IMR-90 (cell line): Measurements from ENCODE around the gene SLAMF9. TPM values are rescaled to one million over a fixed set of nuclear protein-coding genes. Genes with fewer than 3 reads are reported as not detected.

Experiments
- ATAC-seq: fragments of 200-7000 bp; cut with Tn5 transposase; 2 replicates; pipeline ENCODE4 v1.9.1; 2020; ENCODE audit warnings: low read depth, mild to moderate bottlenecking, moderate library complexity
- BruUV-seq: library from RNA; stranded (reverse); fragments of 400-500 nt; replicated peaks from 2 replicates; lab custom pipeline; 2021; lab: Mats Ljungman, UMichigan
- CTCF ChIA-PET: fragments of 300-600 bp; formaldehyde crosslinking; extraction: SDS; loops from one replicate; lab custom pipeline; 2021; ENCODE audit warnings: antibody characterized with exemption; lab: Yijun Ruan, JAX
- POLR2A ChIA-PET: fragments of 300-600 bp; sonication (Branson Sonifier 250); formaldehyde crosslinking; loops from one replicate; lab custom pipeline; 2022; ENCODE audit warnings: antibody characterized with exemption; ENCODE audit not compliant: unreplicated experiment; lab: Charles Lee
- DNase-seq: peaks from one replicate; pipeline ENCODE4 v3.0.0; 2013
- H2AFZ ChIP-seq: replicated peaks from 2 replicates; pipeline ENCODE3; 2013; ENCODE audit warnings: low read length, mild to moderate bottlenecking; ENCODE audit not compliant: poor library complexity
- H2AK5ac ChIP-seq: 2 replicates; pipeline ENCODE4 v1.6.1; 2013; ENCODE audit warnings: low read depth, low read length, inconsistent platforms
- H2AK9ac ChIP-seq: replicated peaks from 2 replicates; pipeline ENCODE3; 2013; ENCODE audit warnings: mild to moderate bottlenecking, low read depth, low read length, moderate library complexity; ENCODE audit not compliant: poor library complexity
- H2BK120ac ChIP-seq: 2 replicates; pipeline ENCODE4 v1.6.1; 2013; ENCODE audit warnings: low read depth, low read length, inconsistent platforms
- H2BK15ac ChIP-seq: 3 replicates; pipeline ENCODE4 v1.6.1; 2013; ENCODE audit warnings: low read depth, low read length, inconsistent platforms
- H2BK20ac ChIP-seq: 2 replicates; pipeline ENCODE4 v1.6.1; 2013; ENCODE audit warnings: low read depth, mild to moderate bottlenecking, inconsistent platforms, low read length, moderate library complexity
- H2BK5ac ChIP-seq: 2 replicates; pipeline ENCODE4 v1.6.1; 2013; ENCODE audit warnings: mild to moderate bottlenecking, low read depth, low read length, inconsistent platforms; ENCODE audit not compliant: poor library complexity, severe bottlenecking
- H3K14ac ChIP-seq: replicated peaks from 2 replicates; pipeline ENCODE4 v1.6.1; 2013; ENCODE audit warnings: low read depth, low read length, inconsistent platforms
- H3K18ac ChIP-seq: 2 replicates; pipeline ENCODE4 v1.6.1; 2013; ENCODE audit warnings: low read depth, low read length, control low read depth
- H3K23ac ChIP-seq: 2 replicates; pipeline ENCODE4 v1.6.1; 2013; ENCODE audit warnings: low read depth, low read length, inconsistent platforms
- H3K27ac ChIP-seq: 2 replicates; pipeline ENCODE4 v1.5.1; 2013; ENCODE audit warnings: mild to moderate bottlenecking, control low read depth, low read length; ENCODE audit not compliant: insufficient read depth
- H3K27me3 ChIP-seq: 2 replicates; pipeline ENCODE4 v1.6.1; 2013; ENCODE audit warnings: low read length; ENCODE audit not compliant: control insufficient read depth, insufficient read depth
- H3K36me3 ChIP-seq: 2 replicates; pipeline ENCODE4 v1.6.1; 2013; ENCODE audit warnings: low read length, mixed read lengths; ENCODE audit not compliant: control insufficient read depth, insufficient read depth
- H3K4ac ChIP-seq: 2 replicates; pipeline ENCODE4 v1.6.1; 2013; ENCODE audit warnings: low read depth, low read length, inconsistent platforms
- H3K4me1 ChIP-seq: 2 replicates; pipeline ENCODE4 v1.6.1; 2013; ENCODE audit warnings: low read length, mixed read lengths; ENCODE audit not compliant: control insufficient read depth, insufficient read depth
- H3K4me2 ChIP-seq: 2 replicates; pipeline ENCODE4 v1.6.1; 2013; ENCODE audit warnings: low read depth, mild to moderate bottlenecking, control low read depth, low read length, moderate library complexity
- H3K4me3 ChIP-seq: 2 replicates; pipeline ENCODE4 v1.5.1; 2013; ENCODE audit warnings: low read depth, mild to moderate bottlenecking, control low read depth, low read length, moderate library complexity; ENCODE audit not compliant: insufficient read depth
- H3K56ac ChIP-seq: 2 replicates; pipeline ENCODE4 v1.6.1; 2013; ENCODE audit warnings: low read length, inconsistent platforms; ENCODE audit not compliant: insufficient read depth; ENCODE audit errors: extremely low read depth
- H3K79me1 ChIP-seq, 2 experiments: 2 replicates each; pipeline ENCODE4 v1.6.1; 2013; ENCODE audit warnings: low read length in 2 of 2, inconsistent platforms in 1 of 2, low read depth in 1 of 2
- H3K9ac ChIP-seq: 2 replicates; pipeline ENCODE4 v1.6.1; 2013; ENCODE audit warnings: low read depth, low read length, control low read depth
- H3K9me1 ChIP-seq: 2 replicates; pipeline ENCODE4 v1.6.1; 2013; ENCODE audit warnings: low read length, inconsistent platforms; ENCODE audit not compliant: insufficient read depth
- H3K9me3 ChIP-seq: 2 replicates; pipeline ENCODE4 v1.6.1; 2013; ENCODE audit warnings: low read length; ENCODE audit not compliant: control insufficient read depth, insufficient read depth
- H4K20me1 ChIP-seq: 2 replicates; pipeline ENCODE4 v1.6.1; 2013; ENCODE audit warnings: low read length, inconsistent platforms; ENCODE audit not compliant: insufficient read depth
- H4K5ac ChIP-seq: 2 replicates; pipeline ENCODE4 v1.6.1; 2013; ENCODE audit warnings: mild to moderate bottlenecking, low read depth, low read length, control low read depth
- H4K8ac ChIP-seq, 2 experiments: 2 replicates each; pipeline ENCODE4 v1.6.1; 2013; ENCODE audit warnings: low read depth in 2 of 2, low read length in 2 of 2, control low read depth in 1 of 2, inconsistent platforms in 1 of 2
- H4K91ac ChIP-seq: 2 replicates; pipeline ENCODE4 v1.6.1; 2013; ENCODE audit warnings: low read depth, low read length, inconsistent platforms; ENCODE audit not compliant: insufficient read depth
- BHLHE40 ChIP-seq: fragments of 150-350 bp; IDR thresholded peaks from 2 replicates; pipeline ENCODE4 v1.6.1; 2016; ENCODE audit warnings: mild to moderate bottlenecking, low read depth, low read length
- CEBPB ChIP-seq: IDR thresholded peaks from 2 replicates; pipeline ENCODE4 v1.6.1; 2012; ENCODE audit warnings: low read depth, low read length, improper control_type of control experiment
- ELK1 ChIP-seq: fragments of 150-350 bp; IDR thresholded peaks from 2 replicates; pipeline ENCODE4 v1.6.1; 2016; ENCODE audit warnings: low read depth, mild to moderate bottlenecking, low read length, moderate library complexity, borderline replicate concordance
- POLR2A ChIP-seq: IDR thresholded peaks from 2 replicates; pipeline ENCODE4 v1.6.1; 2012; ENCODE audit warnings: mild to moderate bottlenecking, low read depth, low read length
- RCOR1 ChIP-seq: IDR thresholded peaks from 2 replicates; pipeline ENCODE4 v1.6.1; 2012; ENCODE audit warnings: mild to moderate bottlenecking, low read length, improper control_type of control experiment; ENCODE audit not compliant: insufficient replicate concordance
- RFX5 ChIP-seq: IDR thresholded peaks from 2 replicates; pipeline ENCODE4 v1.8.0; 2012; ENCODE audit warnings: low read depth, mild to moderate bottlenecking, low read length, moderate library complexity
- WGBS, 2 experiments: methylation state at CpG; one replicate each; pipeline versions ENCODE4 v1.1.5 to v1.1.7; 2013; ENCODE audit warnings: missing lambda C conversion rate in 2 of 2; ENCODE audit not compliant: insufficient read length in 1 of 2; ENCODE audit errors: extremely low coverage in 2 of 2; 5-methylcytosine and 5-hydroxymethylcytosine counted together
- dilution Hi-C: fragments of 300-500 bp; cut with HindIII; formaldehyde crosslinking; loops from one replicate; pipeline ENCODE4 v1.14.3; 2018; ENCODE audit warnings: low sequenced_read_pairs; ENCODE audit not compliant: unreplicated experiment
- in situ Hi-C: fragments of 300-500 bp; cut with MboI; formaldehyde crosslinking; loops from 3 replicates; pipeline ENCODE4 v1.14.3; 2019; ENCODE audit warnings: low sequenced_read_pairs, inconsistent platforms, mixed read lengths
- intact Hi-C: fragments of 100-400 bp; cut with micrococcal nuclease; formaldehyde crosslinking; loops from 2 replicates; pipeline ENCODE4 v1.10.0; 2022
- polyA plus RNA-seq, 3 experiments: library from polyadenylated mRNA; depleted of rRNA; stranded (reverse); fragments of >200 nt; gene quantifications; 2 replicates each; pipeline ENCODE4 v1.2.3, GENCODE V29; 2012; ENCODE audit warnings: low replicate concordance in 1 of 3
- total RNA-seq: library from RNA; depleted of rRNA; stranded (reverse); fragments of >200 nt; gene quantifications from 2 replicates; pipeline ENCODE4 v1.2.3, GENCODE V29; 2012

The SLAMF9 gene
- total and polyA plus RNA-seq, 2 of the 4 experiments (the other 2 are of a cell fraction): 0.18 to 0.67 TPM

- no CpG with 5 or more reads among the region's 9 CpGs for WGBS, 2 experiments
- peak overlapping the region; percentile 34 for H2BK5ac ChIP-seq
- no TSS peak for BruUV-seq
- H2AK5ac ChIP-seq: peak overlapping the region; percentile 61
- peaks cover 9 to 67% of the 10 kb centered on the region in 2 experiments for H3K79me1 ChIP-seq
- no peak overlapping the region for H2BK15ac ChIP-seq
- intact Hi-C loops: no loop called here
- H4K8ac ChIP-seq: peak overlapping the region in 1 of 2 experiments; percentile 22; a peak in 1 of 4 replicates
- peak overlapping the region; percentile 66; the same call in 1 of the 2 replicates for H2BK120ac ChIP-seq
- peaks cover 33% of the 10 kb centered on the region for H3K4me1 ChIP-seq
- dilution Hi-C loops: no loop called here
- TF ChIP-seq ELK1 (no peak), RCOR1 (peak; percentile 60), POLR2A (peak; percentile 32; the same call in 1 of the 2 replicates), BHLHE40 (peak; percentile 38; the same call in 1 of the 2 replicates), CEBPB (peak; percentile 69), RFX5 (no peak)
- H4K5ac ChIP-seq: no peak overlapping the region
- peaks cover 36% of the 10 kb centered on the region for H3K36me3 ChIP-seq
- POLR2A ChIA-PET: interaction anchor here (0.6 kb wide), 1 partner anchor 63 kb away, joined by 3 read pairs; no protein-coding TSS in a partner anchor
- H4K91ac ChIP-seq: peak overlapping the region; percentile 66
- H3K9me3 ChIP-seq: no peaks in the 10 kb centered on the region
- H3K4me3 ChIP-seq: no peak overlapping the region
- peak; percentile 91 for DNase-seq
- H3K27ac ChIP-seq: peak overlapping the region; percentile 35
- peak overlapping the region; percentile 57 for H3K4ac ChIP-seq
- peak; percentile 82 for ATAC-seq
- no peak overlapping the region for H3K9ac ChIP-seq
- H3K14ac ChIP-seq: peak overlapping the region; percentile 4; the same call in 1 of the 2 replicates
- H2AFZ ChIP-seq: peak overlapping the region; percentile 50
- H3K27me3 ChIP-seq: no peaks in the 10 kb centered on the region
- H3K23ac ChIP-seq: peak overlapping the region; percentile 13; the same call in 1 of the 2 replicates
- H3K4me2 ChIP-seq: 0 out of 2 replicates have a peak overlapping the region, but pooled peaks have one; percentile 8
- H4K20me1 ChIP-seq: peaks cover 58% of the 10 kb centered on the region
- in situ Hi-C loops: no loop called here
- peak overlapping the region; percentile 66 for H2AK9ac ChIP-seq
- no peak overlapping the region for H3K56ac ChIP-seq
- H3K9me1 ChIP-seq: peaks cover 44% of the 10 kb centered on the region
- CTCF ChIA-PET: interaction anchor here (0.6 to 1.3 kb wide), 3 partner anchors 9 to 117 kb away, joined by 3 read pairs; partner anchors contain the start of gene TAGLN2
- H3K18ac ChIP-seq: peak overlapping the region; percentile 10; the same call in 1 of the 2 replicates
- H2BK20ac ChIP-seq: peak overlapping the region; percentile 11; the same call in 1 of the 2 replicates
Measured at GRCh38 chr1:159916242-159917051, 37.6 kb downstream of the SLAMF9 start.
